K562 (cell line): ENCODE results near the gene MSMO1.

Experiments
- ATF4 ChIP-seq: fragments of 450-650 bp; formaldehyde crosslinking; IDR thresholded peaks from 2 replicates; pipeline ENCODE4 v1.4.0; 2022; ENCODE audit warnings: mild to moderate bottlenecking, moderate library complexity
- CEBPG ChIP-seq, 3 experiments: fragments of 200-800 bp in 1 of 3; sonication (Bioruptor generic) in 1 of 3; sonication (generic) in 1 of 3; formaldehyde crosslinking in 1 of 3; IDR thresholded peaks in 2 of 3; conservative IDR thresholded peaks in 1 of 3; 2 replicates each; pipeline versions ENCODE4 v1.6.1 to v1.8.0; 2016 to 2022; ENCODE audit warnings: missing compliant biosample characterization in 2 of 3, missing genetic modification characterization in 2 of 3, mild to moderate bottlenecking in 1 of 3, missing genetic modification reagents in 1 of 3
- E2F1 ChIP-seq: sonication (generic); formaldehyde crosslinking; IDR thresholded peaks from 2 replicates; pipeline ENCODE4 v1.8.1; 2023; ENCODE audit warnings: mild to moderate bottlenecking, missing genetic modification reagents, moderate library complexity
- EP300 ChIP-seq: IDR thresholded peaks from 2 replicates; pipeline ENCODE4 v1.6.1; 2012; ENCODE audit warnings: low read length, improper control_type of control experiment
- ESRRA ChIP-seq: fragments of 450-650 bp; IDR thresholded peaks from 2 replicates; pipeline ENCODE4 v1.6.1; 2014; ENCODE audit warnings: low read depth, mild to moderate bottlenecking, moderate library complexity, borderline replicate concordance
- EZH2 ChIP-seq: IDR thresholded peaks from 2 replicates; pipeline ENCODE4 v1.6.1; 2012; ENCODE audit warnings: low read depth, mild to moderate bottlenecking, inconsistent platforms, low read length, borderline replicate concordance
- NCOR1 ChIP-seq: fragments of 450-650 bp; IDR thresholded peaks from 2 replicates; pipeline ENCODE4 v1.6.1; 2016; ENCODE audit warnings: mild to moderate bottlenecking, moderate library complexity
- POLR2A ChIP-seq: fragments of 450-650 bp; conservative IDR thresholded peaks from 2 replicates; pipeline ENCODE4 v1.6.1; 2016
- ZNF232 ChIP-seq: sonication (generic); formaldehyde crosslinking; IDR thresholded peaks from 2 replicates; pipeline ENCODE4 v1.8.0; 2022; ENCODE audit warnings: mild to moderate bottlenecking, missing genetic modification reagents
- TF ChIP-seq, protein P1 (sequence below), 3 experiments: IDR thresholded peaks in 2 of 3; conservative IDR thresholded peaks in 1 of 3; 2 replicates each; pipeline ENCODE4 v1.5.1; 2011 to 2012; ENCODE audit warnings: low read length in 3 of 3, mild to moderate bottlenecking in 3 of 3, control low read depth in 2 of 3, improper control_type of control experiment in 1 of 3, inconsistent platforms in 1 of 3, low read depth in 1 of 3, mixed read lengths in 1 of 3, moderate library complexity in 1 of 3; ENCODE audit not compliant: insufficient read depth in 2 of 3
- TF ChIP-seq, protein P2 (sequence below): sonication (generic); formaldehyde crosslinking; IDR thresholded peaks from 2 replicates; pipeline ENCODE4 v1.8.1; 2023; ENCODE audit warnings: mild to moderate bottlenecking, missing genetic modification reagents

DNA sequence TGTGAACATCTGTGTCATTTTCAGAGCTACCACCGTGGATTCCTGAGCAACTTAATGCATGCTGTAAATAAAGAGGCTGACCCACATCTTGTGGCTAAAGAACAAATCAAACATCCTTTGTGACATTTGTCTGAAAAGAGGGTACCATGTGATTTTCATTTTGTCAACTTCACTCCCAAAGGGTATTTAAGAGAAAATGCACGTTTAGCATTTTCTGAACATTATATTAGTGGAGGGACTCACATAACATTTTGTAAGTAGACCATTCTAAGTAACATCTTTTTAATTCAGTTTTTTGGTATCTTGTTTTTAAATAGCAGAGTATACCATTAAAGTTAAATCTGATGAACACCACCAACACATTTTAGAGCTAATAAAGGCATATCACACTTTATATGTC lies 34.3 kb downstream of the MSMO1 start:
- TF ChIP-seq, protein P1, sequence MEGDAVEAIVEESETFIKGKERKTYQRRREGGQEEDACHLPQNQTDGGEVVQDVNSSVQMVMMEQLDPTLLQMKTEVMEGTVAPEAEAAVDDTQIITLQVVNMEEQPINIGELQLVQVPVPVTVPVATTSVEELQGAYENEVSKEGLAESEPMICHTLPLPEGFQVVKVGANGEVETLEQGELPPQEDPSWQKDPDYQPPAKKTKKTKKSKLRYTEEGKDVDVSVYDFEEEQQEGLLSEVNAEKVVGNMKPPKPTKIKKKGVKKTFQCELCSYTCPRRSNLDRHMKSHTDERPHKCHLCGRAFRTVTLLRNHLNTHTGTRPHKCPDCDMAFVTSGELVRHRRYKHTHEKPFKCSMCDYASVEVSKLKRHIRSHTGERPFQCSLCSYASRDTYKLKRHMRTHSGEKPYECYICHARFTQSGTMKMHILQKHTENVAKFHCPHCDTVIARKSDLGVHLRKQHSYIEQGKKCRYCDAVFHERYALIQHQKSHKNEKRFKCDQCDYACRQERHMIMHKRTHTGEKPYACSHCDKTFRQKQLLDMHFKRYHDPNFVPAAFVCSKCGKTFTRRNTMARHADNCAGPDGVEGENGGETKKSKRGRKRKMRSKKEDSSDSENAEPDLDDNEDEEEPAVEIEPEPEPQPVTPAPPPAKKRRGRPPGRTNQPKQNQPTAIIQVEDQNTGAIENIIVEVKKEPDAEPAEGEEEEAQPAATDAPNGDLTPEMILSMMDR (IDR thresholded peaks at IDR 0.05 in 2 of 3, conservative IDR thresholded peaks at IDR 0.05 in 1 of 3; ENCODE audit: insufficient read depth in 2 of 3, low read depth in 1 of 3, low read length in 3 of 3): no peak
- TF ChIP-seq EP300 (no peak), NCOR1 (no peak), POLR2A (no peak), ESRRA (no peak), ATF4 (no peak), E2F1 (CRISPR knock-in tag) (no peak), EZH2 (no peak), CEBPG (CRISPR knock-in tag; IDR thresholded peaks at IDR 0.05) (no peak), CEBPG (tag; conservative IDR thresholded peaks at IDR 0.05 in 1 of 2, IDR thresholded peaks at IDR 0.05 in 1 of 2) (no peak), ZNF232 (no peak)
- TF ChIP-seq, protein P2, sequence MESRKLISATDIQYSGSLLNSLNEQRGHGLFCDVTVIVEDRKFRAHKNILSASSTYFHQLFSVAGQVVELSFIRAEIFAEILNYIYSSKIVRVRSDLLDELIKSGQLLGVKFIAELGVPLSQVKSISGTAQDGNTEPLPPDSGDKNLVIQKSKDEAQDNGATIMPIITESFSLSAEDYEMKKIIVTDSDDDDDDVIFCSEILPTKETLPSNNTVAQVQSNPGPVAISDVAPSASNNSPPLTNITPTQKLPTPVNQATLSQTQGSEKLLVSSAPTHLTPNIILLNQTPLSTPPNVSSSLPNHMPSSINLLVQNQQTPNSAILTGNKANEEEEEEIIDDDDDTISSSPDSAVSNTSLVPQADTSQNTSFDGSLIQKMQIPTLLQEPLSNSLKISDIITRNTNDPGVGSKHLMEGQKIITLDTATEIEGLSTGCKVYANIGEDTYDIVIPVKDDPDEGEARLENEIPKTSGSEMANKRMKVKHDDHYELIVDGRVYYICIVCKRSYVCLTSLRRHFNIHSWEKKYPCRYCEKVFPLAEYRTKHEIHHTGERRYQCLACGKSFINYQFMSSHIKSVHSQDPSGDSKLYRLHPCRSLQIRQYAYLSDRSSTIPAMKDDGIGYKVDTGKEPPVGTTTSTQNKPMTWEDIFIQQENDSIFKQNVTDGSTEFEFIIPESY (CRISPR knock-in tag): no peak
